Erythroblast (primary cell): ENCODE results near the gene KCNMA1.

Experiments
- GATA1 ChIP-seq: IDR thresholded peaks from 2 replicates; pipeline ENCODE4 v1.6.1; 2011; ENCODE audit warnings: low read depth, mild to moderate bottlenecking, control low read depth, low read length, moderate library complexity
- POLR2A ChIP-seq: IDR thresholded peaks from 2 replicates; pipeline ENCODE4 v1.6.1; 2011; ENCODE audit warnings: mild to moderate bottlenecking, low read length

- TF ChIP-seq POLR2A = no peak
- TF ChIP-seq GATA1 = no peak
These were observed 631.7 kb downstream of the KCNMA1 start for GRCh38 chr10:77005871-77006270.
